Islet precursor cell (in vitro differentiated cells): Measurements from ENCODE around the gene OAT.

Source experiments
- DNase-seq: peaks from one replicate; pipeline ENCODE4 v3.0.0-alpha.2; 2018

OAT gene

GRCh38 chr10:124394583-124394982 lies 24.1 kb downstream of the OAT start:
- no peak for DNase-seq

GRCh38 chr10:124392626-124393342 lies 25.9 kb downstream of the OAT start:
- DNase-seq: no peak

DNA sequence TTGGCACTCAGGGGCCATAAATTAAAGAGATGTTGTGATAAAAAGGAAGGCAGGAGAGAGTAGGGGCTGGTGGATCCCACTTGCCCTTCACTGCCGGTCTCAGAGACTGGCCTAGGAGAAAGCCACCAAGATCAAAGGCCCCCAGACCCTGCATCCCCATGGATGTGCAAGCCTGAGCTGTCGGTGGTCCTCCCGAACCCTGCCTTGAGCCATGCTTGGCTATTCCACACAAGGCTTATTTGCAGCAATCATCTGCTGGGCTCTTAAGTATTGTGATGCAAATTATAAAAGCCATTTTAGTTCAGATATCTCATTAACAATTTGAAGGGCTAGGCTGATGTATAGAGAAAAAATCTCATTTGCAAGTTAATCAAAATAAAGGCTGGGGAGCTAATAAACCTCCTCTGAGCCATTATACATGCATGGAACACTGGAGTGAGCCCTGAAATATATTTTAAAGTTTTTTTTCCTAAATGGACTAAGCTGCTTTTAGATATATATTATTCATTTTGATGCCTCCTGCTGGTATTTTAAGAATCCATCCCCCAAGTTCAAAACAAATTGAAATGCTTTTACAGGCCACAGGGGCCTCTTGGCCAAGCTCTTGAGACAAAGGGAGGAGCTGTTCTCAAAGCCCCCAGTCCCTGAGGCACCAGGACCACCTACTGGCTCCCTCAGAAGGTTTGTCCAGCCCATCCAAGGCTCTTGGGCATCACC lies 28.1 kb downstream of the OAT start:
- DNase-seq: peak; percentile 26

- DNase-seq: peak; percentile 42
Measured at GRCh38 chr10:124389613-124390361, 28.9 kb downstream of the OAT start.

DNA sequence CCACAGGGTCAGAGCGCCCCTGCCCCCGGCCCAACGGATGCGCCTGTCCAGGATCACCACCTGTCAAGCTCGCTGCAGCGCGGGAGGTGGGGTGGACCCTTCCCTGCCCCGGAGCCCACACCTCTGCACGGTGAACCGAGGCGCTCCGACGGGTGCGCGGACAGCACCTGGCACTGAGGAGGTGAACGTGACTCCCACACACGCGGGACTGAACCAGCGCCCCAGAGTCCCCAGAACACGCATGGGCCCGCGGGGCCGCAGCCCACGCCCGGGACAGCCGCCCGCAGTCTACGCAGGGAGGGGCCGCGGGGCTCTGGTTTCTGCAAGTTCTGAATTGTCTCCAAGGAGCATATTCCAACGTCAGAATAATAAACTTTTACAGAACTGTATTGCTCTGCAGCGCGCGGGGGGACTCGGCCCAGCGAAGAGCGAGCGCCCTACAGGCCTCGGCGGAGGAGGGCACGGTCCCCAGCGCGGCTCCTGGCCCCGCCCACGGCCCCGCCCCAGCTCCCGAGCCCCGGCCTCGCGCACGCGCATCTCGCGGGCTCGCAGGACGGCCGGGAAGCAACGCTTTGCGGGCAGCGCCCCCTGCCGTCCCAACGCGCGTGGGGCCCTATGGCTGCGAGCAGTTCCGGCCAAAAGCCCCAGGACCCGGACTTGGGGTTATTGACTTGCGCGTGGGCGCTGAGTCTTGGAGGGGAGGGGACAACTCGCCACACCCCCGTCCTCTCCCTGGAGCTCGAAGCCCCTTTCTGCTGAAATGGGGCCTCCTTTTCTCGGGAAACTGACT lies 29.7 kb downstream of the OAT start:
- DNase-seq: peak; percentile 91

DNA sequence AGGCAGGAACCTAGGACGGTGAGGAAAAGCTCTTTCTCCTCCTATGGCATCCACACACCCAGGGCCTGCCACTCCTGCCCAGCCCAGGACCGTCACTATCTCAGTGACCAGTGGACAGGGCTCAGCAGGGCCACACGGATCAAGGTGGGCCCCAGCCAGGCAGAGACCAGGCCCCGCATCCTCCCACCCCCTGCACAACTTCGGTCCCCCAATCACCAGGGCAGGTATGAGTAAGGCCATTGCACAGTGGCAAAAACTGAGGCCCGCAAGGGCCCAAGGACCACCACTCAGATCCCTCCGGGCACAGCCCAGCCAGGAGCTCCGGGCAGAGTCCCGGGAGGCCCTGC lies 30.3 kb downstream of the OAT start:
- peak; percentile 65 for DNase-seq

DNA sequence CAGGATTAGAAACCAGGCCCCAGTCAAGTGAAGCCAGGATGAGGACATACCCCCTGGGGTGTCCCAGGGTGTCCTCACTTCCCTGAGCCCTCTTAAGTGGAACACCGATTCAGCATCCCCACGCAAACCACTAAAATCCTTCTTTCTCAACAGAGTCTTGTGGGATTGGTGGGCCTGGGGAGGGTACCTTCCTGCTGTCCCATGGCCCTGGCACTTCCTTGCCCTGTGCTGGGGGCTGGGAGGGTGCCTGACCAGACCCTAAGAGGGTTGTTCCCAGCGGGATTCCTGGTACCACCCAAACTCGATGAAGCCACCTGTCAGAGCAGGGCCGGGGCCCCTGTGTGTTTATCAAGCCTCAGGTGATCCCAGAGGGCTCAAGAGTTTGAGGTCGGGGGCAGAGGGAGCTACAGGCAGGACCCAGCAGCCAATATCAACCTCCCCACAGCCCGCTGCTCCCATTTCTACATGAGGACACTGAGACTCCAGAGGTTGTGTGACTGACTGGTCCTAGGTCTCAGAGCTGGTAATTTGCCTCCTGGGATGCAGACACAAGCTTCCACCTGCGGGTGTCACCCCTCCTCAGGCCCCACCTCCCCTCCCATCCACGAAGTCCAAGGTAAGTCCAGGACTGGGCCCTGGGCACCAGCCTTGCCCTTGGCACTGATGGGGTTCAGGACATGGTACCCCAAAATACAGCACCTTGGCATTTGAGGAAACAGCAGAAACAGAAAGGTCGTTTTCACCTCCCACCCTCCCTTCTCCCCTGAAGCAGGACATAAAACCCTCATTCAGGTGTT lies 31.4 kb downstream of the OAT start:
- DNase-seq: peak; percentile 62

DNA sequence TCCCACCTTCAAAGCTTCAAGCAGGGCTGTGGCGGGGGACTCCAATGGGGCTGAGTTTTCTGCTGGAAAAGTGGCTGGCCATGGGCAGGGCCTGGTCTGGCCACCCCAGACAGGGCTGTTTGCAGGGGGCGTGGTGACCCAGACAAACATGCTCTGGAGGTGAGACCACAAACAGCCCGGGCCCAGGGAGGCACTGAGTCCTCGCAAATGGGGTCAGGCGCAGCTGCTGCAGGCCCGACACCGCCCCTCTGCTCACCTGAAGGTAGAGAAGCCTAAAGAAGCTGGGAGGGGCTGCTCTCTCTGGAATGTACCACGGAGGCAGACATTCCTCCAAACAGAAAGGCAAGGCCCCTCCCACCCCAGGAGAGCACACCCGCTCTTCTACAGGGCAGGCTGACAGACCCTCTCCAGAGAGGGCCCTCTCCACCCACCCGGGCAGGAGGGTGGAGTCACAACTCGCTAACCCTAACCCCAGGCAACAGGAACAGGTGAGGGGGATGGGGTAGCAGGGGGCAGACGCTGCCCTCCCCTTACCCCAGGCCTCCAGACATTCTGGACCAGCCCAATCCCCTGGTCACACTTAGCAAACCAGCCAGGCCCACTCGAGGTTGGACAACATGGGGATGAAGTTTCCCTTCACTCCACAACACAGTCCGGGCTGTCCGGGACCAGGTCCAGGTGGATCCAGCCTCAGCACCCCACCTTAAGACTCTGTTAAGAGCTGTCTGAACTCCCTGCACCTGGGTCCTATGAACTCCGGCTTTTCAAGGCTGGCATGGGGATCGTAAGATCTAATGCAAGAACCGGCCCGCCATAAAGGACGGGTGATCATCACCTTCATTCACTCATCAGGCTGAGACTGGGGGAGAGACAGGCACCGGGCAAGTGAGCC lies 32.3 kb downstream of the OAT start:
- DNase-seq: peak; percentile 86

- no peak for DNase-seq
Measured at GRCh38 chr10:124385627-124386185, 33.0 kb downstream of the OAT start.

- DNase-seq: no peak
Measured at GRCh38 chr10:124384591-124385190, 34.0 kb downstream of the OAT start.

- DNase-seq: no peak
Measured at GRCh38 chr10:124384172-124384571, 34.6 kb downstream of the OAT start.

- DNase-seq: no peak
Measured at GRCh38 chr10:124383496-124383895, 35.2 kb downstream of the OAT start.

DNA sequence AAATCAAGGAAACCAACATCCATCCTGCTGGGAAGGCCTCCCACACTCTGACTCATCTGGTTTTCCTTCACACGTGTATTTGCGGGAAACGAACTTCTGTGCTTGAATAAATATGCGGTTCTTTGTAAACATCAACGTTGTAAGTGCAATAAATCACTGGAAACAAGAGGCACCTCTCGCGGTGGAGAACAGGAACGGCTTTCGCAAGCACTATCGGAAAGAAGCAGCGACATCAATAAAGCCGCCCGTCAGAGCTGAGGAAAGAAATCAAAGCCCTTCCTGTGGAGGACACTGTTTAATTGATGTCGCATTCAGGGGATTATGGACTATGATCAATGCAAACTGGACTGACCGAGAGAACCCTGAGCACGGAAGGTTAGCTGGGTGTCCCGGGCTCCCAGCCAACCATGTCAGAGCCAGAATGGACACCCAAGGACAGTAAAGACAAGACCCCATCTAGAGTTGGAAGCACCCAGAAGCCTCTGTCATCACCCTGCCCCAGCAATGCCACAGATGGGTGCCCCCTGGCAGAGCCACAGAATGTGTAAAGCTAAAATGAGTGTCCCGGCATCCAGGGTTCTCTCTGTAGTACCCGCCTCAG lies 37.6 kb downstream of the OAT start:
- DNase-seq: no peak

DNA sequence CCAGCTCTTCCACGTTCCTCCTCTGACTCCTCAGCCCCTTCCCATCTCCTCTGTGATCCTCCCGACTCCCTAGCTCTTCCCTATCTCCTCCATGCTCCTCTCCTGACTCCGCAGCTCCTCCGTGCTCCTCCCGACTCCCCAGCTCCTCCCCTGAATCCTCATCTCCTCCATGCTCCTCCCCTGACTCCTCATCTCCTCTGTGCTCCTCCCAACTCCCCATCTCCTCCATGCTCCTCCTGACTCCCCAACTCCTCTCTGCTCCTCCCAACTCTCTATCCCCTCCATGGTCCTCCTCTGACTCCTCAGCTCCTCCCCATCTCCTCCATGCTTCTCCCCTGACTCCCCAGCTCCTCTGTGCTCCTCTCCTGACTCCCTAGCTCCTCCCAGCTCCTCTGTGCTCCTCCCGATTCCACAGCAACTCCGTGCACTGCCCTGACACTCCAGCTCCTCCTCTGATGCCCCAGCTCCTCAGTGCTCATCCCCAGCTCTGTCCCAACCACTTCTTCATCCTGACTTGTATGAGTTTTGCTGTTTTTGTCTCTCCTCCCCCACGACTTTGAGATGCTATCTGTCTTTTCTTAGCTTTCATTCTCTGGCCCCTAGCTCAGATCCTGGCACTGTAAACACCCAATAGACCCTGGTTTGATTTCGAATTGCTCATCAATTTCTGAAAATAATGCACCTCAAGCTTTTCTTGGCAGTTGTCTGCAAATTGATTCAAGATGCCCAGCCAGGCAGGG lies 38.3 kb downstream of the OAT start:
- no peak for DNase-seq

GRCh38 chr10:124379609-124380193 lies 39.0 kb downstream of the OAT start:
- no peak for DNase-seq

GRCh38 chr10:124378881-124379471 lies 39.7 kb downstream of the OAT start:
- no peak for DNase-seq

DNA sequence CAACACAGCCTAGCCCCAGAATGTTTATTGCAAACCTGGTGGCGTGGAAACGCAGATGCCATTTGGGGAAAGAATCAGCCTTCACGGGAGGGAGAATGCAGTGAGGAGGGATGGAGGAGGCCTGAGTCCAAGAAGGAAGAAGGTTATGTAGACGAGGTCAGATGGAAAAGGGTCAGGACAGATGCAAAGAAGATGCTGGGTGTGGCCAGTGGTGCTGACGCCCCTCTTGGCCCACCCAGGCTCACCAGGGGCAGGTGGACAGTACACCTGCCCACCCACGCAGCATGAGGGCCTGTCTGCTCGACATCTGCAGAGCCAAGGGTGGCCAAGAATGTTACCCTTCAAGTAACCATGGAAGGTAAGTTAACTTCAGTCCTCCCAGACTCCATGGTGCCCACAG lies 40.5 kb downstream of the OAT start:
- DNase-seq: no peak

DNA sequence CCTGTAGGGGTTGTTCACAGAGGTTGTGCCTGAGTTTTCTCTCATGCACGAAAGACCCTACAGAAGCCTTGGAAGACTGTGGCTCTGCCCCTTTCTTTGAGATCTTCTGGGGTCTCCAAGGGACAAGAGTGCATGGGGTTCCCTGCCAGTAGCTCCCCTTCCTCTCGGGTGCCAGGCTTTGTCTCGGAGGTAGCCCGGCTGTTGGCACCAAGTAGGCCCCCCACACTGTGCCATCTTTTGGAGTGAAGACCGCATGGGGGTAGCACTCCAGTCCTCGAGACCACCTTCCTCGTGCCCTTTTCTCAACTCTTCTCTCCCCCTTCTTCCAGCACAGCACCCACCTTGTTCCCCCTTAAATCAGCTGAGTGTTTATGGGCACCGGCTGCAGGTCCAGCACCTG lies 41.6 kb downstream of the OAT start:
- DNase-seq: no peak
